K562 treated with DMSO at 1 percent for 4 hours (cell line): ENCODE measurements around the gene PPIAL4G. TPM values are rescaled to one million over a fixed set of nuclear protein-coding genes. Genes with fewer than 3 reads are reported as not detected.

Experiments used
- total RNA-seq: library from RNA; unstranded; fragments of 300-600 nt; gene quantifications from 2 replicates; pipeline ENCODE4 v1.2.3, GENCODE V29; 2022; ENCODE audit not compliant: insufficient read depth

PPIAL4G gene
- total RNA-seq, result not detected in 2 replicates

DNA sequence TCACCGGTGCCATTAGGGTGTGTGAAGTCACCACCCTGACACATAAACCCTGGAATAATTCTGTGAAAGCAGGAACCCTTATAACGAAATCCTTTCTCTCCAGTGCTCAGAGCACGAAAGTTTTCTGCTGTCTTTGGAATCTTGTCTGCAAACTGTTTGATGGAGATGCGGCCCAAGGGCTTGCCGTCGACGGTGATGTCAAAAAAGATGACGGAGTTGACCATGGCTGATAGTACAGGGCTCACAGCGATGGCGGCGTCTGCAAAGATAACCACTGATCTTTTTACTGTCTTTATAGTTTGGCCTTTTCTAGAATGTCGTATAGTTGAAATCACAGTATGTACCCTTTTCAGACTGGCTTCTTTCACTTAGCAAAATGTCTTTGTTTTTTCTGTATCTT, at the start of gene PPIAL4G:
PPIAL4G (minus strand) TSS at position 274 of the 400 bp plus-strand sequence; CDS start at position 224, 50 bp downstream.

Other genes starting within 250 kb of the PPIAL4G start
- gene NBPF14, start 112.7 kb upstream of the PPIAL4G start, total RNA-seq, result 2.2 and 3.6 TPM in 2 replicates